Stimulated activated CD8-positive, alpha-beta memory T cell treated with anti-CD3 and anti-CD28 coated beads, Interleukin-7, amount 100 ng/mL, for 4 hours (primary cell): ENCODE measurements around the gene MCHR1.
"Not testable (repeated sequence)": the region's sequence is repeated elsewhere in the genome, so short reads cannot be mapped to it uniquely, and the experiment has no call there.

ENCODE experiments used
- DNase-seq, 2 donors: peaks; one replicate each; pipeline ENCODE4 v3.0.0-alpha.2; 2020; ENCODE audit warnings: low read depth in 2 of 2

Gene MCHR1

DNA sequence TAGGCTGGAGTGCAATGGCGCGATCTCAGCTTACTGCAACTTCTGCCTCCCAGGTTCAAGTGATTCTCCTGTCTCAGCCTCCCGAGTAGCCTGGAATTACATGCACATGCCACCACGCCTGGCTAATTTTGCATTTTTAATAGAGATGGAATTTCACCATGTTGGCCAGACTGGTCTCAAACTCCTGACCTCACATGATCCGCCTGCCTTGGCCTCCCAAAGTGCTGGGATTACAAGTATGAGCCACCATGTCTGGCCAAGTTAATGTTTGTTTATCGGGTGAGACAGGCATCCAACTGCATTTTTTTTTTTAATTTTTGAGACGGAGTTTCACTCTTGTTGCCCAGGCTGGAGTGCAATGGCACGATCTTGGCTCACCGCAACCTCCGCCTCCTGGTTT, 22.6 kb upstream of the MCHR1 start:
- DNase-seq = not testable (repeated sequence)

DNA sequence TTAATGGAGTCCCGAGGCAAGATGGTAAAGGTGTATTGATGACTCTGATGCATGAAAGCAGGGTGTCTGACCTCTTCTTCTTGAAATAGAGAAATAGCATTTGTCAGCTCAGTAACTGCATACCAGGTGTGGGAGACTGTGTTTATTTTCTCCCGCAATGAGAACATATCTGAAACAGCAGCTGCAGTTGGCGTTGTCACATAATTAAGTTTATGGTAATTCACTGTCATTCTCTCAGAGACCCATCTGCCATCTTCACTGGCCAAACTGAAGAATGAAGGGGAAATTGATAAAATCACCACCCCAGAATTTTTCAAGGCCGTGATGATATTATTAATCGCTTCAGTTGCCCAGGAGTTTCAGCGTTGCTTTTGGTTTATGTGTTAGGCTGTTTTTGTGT, 20.1 kb upstream of the MCHR1 start:
- DNase-seq = no peak

DNA sequence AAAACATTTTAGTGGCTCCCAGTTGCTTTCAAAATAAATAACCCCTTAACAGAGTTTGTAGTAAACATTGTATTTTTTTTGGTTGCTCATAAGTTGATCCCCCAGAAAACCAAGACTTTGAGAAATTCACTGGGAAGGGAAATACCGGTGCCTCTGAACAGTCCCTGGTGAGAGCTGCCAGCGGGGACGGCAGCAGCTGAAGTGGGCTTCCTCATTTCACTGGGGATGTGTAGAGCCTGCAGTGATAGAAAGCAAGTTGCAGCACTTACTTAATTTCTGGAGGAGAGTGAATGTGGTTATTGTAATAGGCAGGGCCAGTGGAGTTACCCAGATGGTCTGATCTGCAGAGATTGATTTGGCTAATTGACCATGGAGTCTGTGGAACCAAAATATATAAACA, 18.6 kb upstream of the MCHR1 start:
- DNase-seq = no peak

DNA sequence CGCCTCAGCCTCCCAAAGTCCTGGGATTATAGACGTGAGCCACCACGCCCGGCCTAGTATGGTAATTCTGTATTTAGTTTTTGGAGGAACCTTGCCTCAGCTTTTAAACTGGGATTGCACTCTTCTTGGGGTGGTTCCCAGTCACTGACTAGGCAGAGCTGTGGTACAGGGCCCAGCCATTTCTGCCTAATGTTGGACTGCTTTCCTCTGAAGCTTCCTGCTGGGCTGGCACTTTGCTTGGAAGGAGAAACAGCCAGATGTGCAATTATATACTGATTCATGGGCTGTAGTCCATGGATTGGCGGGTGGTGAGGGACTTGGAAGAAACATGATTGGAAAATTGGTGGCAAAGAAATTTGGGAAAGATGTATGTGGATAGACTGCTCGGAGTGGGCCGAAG, 17.6 kb upstream of the MCHR1 start:
- no peak for DNase-seq

DNA sequence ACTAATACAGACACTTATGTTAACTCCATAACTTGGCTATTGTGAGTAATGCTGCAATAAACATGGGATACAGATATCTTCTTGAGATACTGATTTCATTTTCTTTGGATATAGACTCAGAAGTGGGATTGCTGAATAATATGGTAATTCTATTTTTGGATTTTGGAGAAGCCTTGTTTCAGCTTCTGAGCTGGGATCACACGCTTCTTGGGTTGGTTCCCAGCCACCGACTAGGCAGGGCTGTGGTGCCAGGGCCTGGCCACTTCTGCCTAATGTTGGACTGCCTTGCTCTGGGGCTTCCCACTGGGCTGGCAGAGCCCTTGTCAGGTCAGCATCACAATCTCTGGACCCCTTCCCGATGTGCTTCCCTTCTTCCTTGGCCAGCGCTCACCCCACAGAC, 14.0 kb upstream of the MCHR1 start:
- DNase-seq = no peak

DNA sequence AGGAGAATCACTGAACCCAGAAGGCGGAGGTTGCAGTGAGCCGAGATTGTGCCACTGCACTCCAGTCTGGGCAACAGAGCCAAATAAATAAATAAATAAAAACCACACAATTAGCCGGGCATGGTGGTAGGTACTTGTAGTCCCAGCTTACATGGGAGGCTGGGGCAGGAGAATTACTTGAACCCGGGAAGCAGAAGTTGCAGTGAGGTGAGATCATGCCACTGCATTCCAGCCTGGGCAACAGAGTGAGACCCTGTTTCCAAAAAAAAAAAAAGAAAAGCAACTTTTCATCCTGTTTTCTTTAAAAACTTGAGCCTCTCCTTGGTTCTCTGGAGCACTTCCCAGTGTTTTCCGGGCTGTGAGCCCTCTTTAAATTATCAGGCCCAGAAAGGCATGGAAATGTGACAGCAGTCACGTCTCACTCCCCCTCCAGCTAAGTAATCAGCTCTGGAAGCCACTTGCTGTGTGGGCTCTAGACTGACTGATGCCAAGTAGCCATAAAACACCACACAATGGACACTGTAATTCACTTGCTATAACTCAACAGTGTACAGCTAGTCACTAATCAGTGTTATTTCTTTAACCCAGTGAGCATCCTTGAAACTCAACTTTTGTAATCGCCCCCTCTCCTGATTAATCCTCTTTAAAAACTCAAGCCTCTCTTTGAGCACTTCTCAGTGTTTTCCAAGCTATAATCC, 13.0 kb upstream of the MCHR1 start:
- no peak for DNase-seq

DNA sequence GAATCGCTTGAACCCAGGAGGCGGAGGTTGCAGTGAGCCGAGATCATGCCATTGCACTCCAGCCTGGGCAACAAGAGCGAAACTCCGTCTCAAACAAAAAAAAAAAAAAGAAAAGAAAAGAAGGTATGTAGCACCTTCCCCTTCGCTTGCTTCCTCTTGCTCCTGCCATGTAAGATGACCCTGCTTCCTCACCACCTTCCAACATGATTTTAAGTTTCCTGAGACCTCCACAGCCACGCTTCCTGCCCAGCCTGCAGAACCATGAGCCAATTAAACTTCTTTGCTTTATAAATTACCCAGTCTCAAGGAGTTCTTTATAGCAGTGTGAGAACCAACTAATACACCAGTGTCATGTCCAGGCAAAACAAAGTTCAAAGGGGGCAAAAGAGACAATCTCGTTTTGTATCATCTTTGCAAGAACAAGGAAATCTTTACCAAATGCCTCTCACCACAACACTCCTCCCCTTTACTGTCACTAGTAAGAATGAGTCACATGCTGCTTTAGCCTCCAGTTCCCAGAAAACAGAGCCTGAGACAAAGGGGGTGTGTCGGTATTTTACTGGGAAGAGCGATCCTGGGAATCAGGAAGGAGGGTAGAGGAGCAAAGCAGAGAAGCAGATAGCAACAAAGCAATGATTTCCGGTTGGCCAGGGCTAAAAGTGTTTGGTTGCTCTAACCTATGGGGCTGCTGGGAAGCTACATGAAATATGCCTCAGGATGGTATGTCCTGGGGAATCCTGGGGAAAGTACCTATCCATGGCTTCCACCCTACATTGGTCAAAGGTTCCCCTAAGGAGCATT, 10.5 kb upstream of the MCHR1 start:
- DNase-seq = no peak

DNA sequence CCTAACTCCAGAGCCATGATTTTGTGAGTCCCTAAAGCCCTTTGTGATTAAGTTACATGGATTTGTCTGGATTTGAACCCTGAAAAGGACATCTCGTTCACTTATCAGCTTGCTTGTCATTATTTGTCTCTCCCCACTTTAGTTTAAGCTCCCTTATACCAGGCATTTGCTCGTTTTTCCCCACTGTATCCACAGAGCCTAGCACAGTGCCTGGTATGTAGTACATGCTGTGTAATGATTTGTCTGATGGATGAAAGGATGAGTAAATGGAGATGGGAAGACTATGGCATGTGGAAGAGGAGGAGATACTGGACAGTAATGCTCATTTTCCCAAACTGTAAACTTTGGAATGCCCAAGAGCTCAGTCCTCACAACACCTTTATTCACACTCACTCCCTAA, 9.2 kb upstream of the MCHR1 start:
- DNase-seq = no peak

DNA sequence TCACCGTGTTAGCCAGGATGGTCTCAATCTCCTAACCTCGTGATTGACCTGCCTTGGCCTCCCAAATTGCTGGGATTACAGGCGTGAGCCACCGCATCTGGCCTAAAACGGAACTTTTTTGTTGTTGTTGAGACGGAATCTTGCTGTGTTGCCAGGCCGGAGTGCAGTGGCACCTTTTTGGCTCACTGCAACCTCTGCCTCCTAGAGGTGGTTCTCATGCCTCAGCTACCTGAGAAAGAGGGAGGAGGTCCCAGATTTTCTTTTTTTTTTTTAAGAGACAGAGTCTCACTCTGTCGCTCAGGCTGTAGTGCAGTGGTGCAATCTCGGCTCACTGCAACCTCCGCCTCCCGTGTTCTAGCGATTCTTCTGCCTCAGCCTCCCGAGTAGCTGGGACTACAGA, 7.9 kb upstream of the MCHR1 start:
- no peak for DNase-seq

DNA sequence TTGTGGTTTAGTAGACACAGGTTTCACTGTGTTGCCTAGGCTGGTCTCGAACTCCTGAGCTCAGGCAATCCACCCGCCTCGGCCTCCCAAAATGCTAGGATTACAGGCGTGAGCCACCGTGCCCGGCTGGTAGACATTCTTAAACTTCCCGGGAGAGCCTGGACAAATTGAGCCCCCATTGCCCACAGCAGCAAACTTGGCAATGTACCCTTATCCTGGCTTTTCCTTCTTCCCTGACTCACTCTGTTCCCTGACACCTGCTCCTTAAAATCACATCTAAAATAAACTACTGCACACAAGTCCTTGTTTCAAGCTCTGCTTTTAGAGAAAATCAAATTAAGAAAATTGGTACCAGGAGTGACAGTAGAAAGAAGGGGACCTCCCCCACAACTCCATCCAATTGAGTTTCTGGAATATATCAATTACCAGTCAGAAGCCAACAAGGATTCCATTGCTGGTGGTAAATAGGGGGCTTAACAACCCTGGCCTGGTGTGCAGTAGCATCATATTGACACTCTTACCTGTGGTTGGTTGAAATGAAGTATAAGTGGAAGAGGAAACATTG, 7.4 kb upstream of the MCHR1 start:
- DNase-seq = no peak

DNA sequence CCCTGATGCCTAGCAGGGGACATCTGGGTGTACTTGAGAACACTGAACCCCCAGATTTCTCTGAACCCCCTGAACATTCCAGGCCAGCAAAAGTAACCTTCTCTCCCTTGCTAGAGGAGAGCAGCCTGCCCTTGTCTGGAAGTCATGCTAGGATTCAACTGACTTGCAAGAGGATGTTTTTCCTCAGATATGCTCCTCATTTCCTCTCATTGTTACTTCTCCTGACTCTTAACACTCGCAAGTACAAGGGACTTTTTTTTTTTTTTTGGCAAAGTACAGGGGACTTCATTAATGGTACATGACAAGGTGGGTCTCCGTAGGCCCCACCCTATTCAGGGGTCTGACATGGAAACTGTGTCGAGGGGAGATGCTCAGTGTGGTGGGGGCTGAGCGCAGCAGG, 6.3 kb upstream of the MCHR1 start:
- DNase-seq = no peak

DNA sequence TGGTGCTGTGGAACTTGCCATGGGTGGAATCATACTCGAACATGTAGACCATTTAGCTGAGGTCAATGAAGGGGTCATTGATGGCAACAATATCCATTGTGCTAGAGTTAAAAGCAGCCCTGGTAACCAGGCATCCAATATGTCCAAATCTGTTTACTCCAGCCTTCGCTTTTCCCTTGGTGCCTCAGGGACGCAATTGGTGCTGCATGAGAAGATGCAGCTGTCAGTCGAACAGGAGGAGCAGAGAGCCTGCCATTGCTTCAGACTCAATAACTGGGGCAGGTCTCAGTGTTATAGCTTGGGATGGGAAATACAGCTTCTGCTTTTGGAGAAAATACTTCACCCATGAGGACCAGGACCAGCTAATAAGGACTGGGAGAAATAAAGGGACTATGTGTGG, 5.0 kb upstream of the MCHR1 start:
- DNase-seq = no peak

DNA sequence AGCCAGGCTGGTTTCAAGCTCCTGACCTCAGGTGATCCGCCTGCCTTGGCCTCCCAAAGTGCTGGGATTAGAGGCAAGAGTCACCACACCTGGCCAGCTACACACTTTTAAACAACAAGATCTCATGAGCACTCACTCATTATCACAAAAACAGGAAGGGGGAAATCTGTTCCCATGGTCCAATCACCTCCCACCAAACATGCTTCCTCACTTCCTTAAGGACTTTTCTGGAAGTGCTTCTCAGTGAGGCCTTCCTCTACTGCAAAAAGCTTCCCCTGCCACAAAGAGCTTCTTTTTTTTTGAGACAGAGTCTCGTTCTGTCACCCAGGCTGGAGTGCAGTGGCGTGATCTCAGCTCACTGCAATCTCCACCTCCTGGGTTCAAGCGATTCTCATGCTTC, 3.1 kb upstream of the MCHR1 start:
- DNase-seq = not testable (repeated sequence)

DNA sequence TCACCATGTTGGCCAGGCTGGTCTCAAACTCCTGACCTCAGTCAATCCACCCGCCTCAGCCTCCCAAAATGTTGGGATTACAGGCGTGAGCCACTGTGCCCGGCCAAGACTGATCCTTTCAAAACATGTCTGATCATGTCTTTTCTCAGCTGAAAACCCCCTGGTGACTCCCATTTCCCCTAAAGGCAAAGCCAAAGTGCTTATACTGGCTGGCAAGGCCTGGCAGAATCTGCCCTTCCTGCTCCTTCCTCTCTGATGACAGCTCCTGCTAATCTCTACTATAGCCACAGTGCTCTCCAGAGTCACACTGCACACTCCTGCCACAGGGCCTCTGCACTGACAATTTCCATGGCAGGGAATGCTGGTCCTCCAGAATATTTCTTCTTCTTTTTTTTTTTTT, 2.6 kb upstream of the MCHR1 start:
- DNase-seq = no peak

DNA sequence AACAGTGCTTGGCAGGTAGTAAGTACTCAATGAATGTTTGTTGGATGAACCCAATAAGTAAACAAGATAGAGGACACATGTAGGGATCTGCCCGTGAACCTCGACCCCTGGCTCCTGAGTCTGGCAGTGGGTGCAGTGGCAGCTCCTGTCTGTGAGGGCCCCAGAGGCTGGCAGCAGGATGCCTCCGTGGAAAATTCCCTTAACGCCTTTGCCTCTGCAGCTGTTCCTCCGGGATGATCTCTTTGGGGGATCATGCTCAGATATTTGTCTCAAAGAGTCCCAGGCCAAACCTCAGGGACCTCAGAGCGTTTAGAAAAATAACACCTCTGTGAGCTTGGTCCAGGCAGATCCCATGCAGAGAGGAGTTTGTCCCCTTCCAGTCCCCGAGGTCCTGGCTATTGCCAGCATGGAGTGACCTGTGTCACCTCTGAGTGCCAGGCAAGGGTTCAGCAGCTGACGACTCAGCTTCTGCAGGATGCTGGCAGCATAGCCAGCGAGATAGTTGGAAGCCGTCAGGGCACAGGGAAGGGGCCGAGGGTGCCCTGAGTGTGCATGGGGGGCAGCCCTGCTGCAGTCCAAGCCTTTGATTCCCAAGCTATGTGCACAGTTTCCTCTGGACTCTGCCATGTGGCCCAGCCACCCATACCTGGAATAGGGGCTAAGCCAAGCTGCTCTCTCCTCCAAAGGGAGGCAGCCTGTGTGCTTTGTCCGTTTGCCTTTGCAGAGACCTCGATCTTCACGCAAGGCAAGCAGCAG, 613 bp upstream of the MCHR1 start:
- no peak for DNase-seq

DNA sequence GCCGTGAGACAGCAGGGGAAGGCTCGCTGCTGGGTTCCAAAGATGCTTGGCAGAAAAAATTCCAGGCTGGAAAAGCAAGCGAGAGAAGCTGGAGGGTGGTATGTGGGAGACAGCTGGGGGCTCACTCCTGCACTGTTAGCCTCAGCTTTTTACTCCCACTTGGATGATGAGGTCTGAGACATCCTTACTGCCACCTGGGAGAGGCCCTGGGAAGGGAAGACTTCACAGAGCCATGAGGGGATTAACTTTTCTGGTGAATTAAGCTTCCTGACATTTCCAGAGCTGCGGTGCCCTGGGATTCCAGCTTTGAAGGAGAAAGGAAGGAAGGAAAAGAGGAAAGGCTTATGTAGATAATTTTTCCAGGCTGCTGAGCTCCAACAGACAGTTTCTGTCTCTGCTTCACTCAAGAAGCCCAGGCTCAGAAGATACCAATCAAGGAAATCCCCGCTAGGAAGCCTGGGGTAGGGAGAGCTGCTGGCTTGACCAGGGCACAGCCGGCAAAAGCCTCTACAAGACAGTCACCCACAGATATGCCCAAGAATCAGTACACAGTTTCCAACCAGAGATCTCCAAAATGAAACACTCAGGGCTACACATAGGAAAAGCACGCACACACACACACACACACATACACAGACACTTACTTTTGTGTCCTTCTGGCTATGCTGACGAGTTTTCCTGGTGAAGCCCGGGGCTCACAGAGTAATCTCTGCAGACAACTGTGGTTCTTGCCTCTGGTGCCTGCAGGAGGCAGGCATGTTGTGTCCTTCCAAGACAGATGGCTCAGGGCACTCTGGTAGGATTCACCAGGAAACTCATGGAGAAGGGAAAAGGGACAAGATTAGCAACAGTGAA, 907 bp downstream of the MCHR1 start:
- DNase-seq = no peak

DNA sequence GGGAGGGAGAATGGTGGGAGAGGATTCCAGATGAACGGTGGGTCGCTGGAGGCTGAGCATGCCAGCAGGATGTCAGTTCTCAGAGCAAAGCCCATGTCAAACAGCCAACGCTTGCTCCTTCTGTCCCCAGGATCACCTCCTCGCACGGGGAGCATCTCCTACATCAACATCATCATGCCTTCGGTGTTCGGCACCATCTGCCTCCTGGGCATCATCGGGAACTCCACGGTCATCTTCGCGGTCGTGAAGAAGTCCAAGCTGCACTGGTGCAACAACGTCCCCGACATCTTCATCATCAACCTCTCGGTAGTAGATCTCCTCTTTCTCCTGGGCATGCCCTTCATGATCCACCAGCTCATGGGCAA, 1.5 kb downstream of the MCHR1 start:
- no peak for DNase-seq

DNA sequence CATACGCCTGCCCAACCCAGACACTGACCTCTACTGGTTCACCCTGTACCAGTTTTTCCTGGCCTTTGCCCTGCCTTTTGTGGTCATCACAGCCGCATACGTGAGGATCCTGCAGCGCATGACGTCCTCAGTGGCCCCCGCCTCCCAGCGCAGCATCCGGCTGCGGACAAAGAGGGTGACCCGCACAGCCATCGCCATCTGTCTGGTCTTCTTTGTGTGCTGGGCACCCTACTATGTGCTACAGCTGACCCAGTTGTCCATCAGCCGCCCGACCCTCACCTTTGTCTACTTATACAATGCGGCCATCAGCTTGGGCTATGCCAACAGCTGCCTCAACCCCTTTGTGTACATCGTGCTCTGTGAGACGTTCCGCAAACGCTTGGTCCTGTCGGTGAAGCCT, 2.2 kb downstream of the MCHR1 start:
- no peak for DNase-seq

DNA sequence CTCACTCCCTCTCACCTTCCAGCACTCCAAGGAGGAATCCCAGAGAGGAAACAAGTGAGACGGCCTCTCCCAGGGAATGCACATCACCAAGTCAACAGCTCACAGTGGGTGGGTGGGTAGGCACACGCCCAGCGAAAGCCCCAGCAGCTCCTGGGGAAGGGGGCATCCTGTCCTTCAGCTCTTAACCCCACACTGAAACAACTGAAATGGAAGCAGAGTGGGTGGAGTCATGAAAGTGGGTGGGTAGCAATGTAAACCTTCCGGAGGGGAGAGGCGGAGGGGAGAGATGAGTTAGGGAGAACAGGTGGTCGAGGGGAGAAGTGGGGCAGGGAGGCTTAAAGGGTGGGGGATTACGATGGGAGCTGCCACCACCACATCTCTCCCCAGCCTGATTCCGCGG, 5.4 kb downstream of the MCHR1 start:
- DNase-seq = no peak

DNA sequence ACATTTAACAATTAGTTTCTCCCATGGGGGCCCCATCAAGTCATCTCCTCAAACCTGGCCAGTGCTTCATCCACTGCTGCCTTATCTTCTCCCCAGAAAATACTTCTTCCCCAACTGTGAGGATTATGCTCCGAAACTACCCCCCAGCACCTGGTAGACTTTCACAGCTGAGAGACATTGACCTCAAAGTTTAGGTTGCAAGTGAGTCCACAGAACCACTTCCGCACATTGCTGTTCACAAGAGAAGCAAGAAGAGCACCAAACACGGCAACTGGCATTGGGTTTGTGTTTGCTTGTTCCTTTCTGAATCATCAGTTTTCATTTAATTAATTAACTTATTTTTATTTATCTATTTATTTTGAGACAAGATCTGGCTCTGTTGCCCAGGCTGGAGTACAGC, 6.1 kb downstream of the MCHR1 start:
- DNase-seq = no peak

DNA sequence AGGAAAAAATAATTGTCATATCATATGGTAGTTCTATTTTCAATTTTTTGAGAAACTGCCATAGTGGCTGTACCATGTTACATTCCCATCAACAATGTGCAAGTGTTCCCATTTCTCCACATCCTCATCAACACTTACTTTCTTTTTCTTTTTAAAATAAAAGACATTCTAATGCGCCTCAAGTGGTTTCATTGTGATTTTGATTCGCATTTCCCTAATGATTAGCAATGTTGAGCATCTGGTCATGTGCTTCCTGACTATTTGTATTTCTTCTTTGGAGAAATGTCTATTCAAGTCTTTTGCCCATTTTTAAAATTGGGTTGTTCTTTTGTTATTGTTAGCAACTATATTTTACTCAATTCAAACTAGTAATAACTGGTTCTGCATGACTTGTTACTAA, 8.4 kb downstream of the MCHR1 start:
- DNase-seq = no peak

DNA sequence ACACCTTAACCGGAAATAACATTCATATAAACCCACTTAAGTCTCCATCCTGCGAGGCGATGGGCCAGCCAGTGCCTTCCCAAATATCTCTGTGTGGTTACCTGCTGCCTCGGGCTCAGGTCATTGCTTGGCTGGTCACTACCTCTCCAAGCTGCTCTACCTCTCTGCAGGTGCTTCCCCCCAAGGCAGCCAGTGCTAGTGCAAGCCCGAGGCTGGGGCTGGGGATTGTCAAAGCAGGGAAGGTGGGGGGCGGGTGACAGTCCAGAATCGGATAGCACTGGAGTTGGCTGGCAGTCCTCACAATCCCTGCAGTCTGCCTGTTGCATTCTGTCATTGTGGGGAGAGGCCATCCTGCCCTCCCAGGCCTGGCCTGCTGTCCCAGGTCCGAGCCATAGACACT, 11.1 kb downstream of the MCHR1 start:
- no peak for DNase-seq
